Fibroblast of pulmonary artery (primary cell): Measurements from ENCODE around the gene RBM48.
"Not testable (repeated sequence)": the region's sequence is repeated elsewhere in the genome, so short reads cannot be mapped to it uniquely, and the experiment has no call there.

Source experiments
- DNase-seq: peaks from one replicate; pipeline ENCODE4 v3.0.0-alpha.2; 2010; ENCODE audit warnings: low read depth
- H3K4me3 ChIP-seq: replicated peaks from 2 replicates; pipeline ENCODE4 v1.5.1; 2011; ENCODE audit warnings: low read depth, mild to moderate bottlenecking, control low read depth, low read length, moderate library complexity
- CTCF ChIP-seq: IDR thresholded peaks from 2 replicates; pipeline ENCODE4 v1.5.1; 2011; ENCODE audit warnings: mild to moderate bottlenecking, control low read depth, low read length, inconsistent platforms; ENCODE audit errors: missing control alignments

Gene RBM48

GRCh38 chr7:92517631-92518030 is 11.0 kb upstream of the RBM48 start:
- no peak overlapping the region for H3K4me3 ChIP-seq
- DNase-seq, result peak; percentile 2
- no peak for TF ChIP-seq CTCF

GRCh38 chr7:92520024-92520423 is 8.6 kb upstream of the RBM48 start:
- H3K4me3 ChIP-seq, result no peak overlapping the region
- TF ChIP-seq CTCF, result no peak
- no peak for DNase-seq

GRCh38 chr7:92523110-92523509 is 5.5 kb upstream of the RBM48 start:
- no peak overlapping the region for H3K4me3 ChIP-seq
- no peak for TF ChIP-seq CTCF
- DNase-seq, result no peak

- H3K4me3 ChIP-seq, result peak overlapping the region; percentile 84
- peak; percentile 48 for DNase-seq
- TF ChIP-seq CTCF, result peak; percentile 20
These were observed 1.1 kb upstream of the RBM48 start for GRCh38 chr7:92527300-92528187.

- DNase-seq, result no peak
- H3K4me3 ChIP-seq, result peak overlapping the region; percentile 84
- no peak for TF ChIP-seq CTCF
These were observed 316 bp downstream of the RBM48 start for GRCh38 chr7:92528958-92529264.

GRCh38 chr7:92534572-92534971 is 6.0 kb downstream of the RBM48 start:
- no peak for TF ChIP-seq CTCF
- no peak for DNase-seq

GRCh38 chr7:92543542-92543941 is 14.9 kb downstream of the RBM48 start:
- not testable (repeated sequence) for DNase-seq, H3K4me3 ChIP-seq

More at GRCh38 chr7:92534572-92534971, 6.0 kb downstream of the RBM48 start:
- H3K4me3 ChIP-seq, result no peak overlapping the region

GRCh38 chr7:92545116-92545515 is 16.5 kb downstream of the RBM48 start:
- not testable (repeated sequence) for DNase-seq

More at GRCh38 chr7:92545116-92545515, 16.5 kb downstream of the RBM48 start:
- H3K4me3 ChIP-seq, result not testable (repeated sequence)
